Measurements from ENCODE around the gene UPF1.
"Not testable (repeated sequence)": the region's sequence is repeated elsewhere in the genome, so short reads cannot be mapped to it uniquely, and the experiment has no call there.

The UPF1 gene

GRCh38 chr19:18809149-18809868, 22.4 kb upstream of the UPF1 start:
- TF ChIP-seq ZNF274 (IDR thresholded peaks at IDR 0.05; ENCODE audit: low read depth, low read length), result no peak

GRCh38 chr19:18811638-18812037, 20.1 kb upstream of the UPF1 start:
- H3K4me3 ChIP-seq (ENCODE audit: low read length), result not testable (repeated sequence)

More at GRCh38 chr19:18809149-18809868, 22.4 kb upstream of the UPF1 start:
- no peak overlapping the region for H3K4me3 ChIP-seq (ENCODE audit: low read length)

- TF ChIP-seq ZNF274 (IDR thresholded peaks at IDR 0.05; ENCODE audit: low read depth, low read length), result no peak
Measured at GRCh38 chr19:18814063-18814462, 17.7 kb upstream of the UPF1 start.

GRCh38 chr19:18815673-18816072, 16.1 kb upstream of the UPF1 start:
- no peak for TF ChIP-seq ZNF274 (IDR thresholded peaks at IDR 0.05; ENCODE audit: low read depth, low read length)
- H3K4me3 ChIP-seq (ENCODE audit: low read length), result no peak overlapping the region

More at GRCh38 chr19:18814063-18814462, 17.7 kb upstream of the UPF1 start:
- H3K4me3 ChIP-seq (ENCODE audit: low read length), result no peak overlapping the region

- not testable (repeated sequence) for H3K4me3 ChIP-seq (ENCODE audit: low read length)
Measured at GRCh38 chr19:18816645-18817044, 15.1 kb upstream of the UPF1 start.

GRCh38 chr19:18817574-18817973, 14.2 kb upstream of the UPF1 start:
- H3K4me3 ChIP-seq (ENCODE audit: low read length), result no peak overlapping the region
- no peak for TF ChIP-seq ZNF274 (IDR thresholded peaks at IDR 0.05; ENCODE audit: low read depth, low read length)

- no peak for TF ChIP-seq ZNF274 (IDR thresholded peaks at IDR 0.05; ENCODE audit: low read depth, low read length)
Measured at GRCh38 chr19:18828786-18829185, 3.0 kb upstream of the UPF1 start.

GRCh38 chr19:18830488-18830887, 1.3 kb upstream of the UPF1 start:
- no peak for TF ChIP-seq ZNF274 (IDR thresholded peaks at IDR 0.05; ENCODE audit: low read depth, low read length)

More at GRCh38 chr19:18828786-18829185, 3.0 kb upstream of the UPF1 start:
- H3K4me3 ChIP-seq (ENCODE audit: low read length), result no peak overlapping the region

GRCh38 chr19:18832306-18833140, 764 bp downstream of the UPF1 start:
- peak overlapping the region; percentile 66 for H3K4me3 ChIP-seq (ENCODE audit: low read length)
- no peak for TF ChIP-seq ZNF274 (IDR thresholded peaks at IDR 0.05; ENCODE audit: low read depth, low read length)

More at GRCh38 chr19:18830488-18830887, 1.3 kb upstream of the UPF1 start:
- H3K4me3 ChIP-seq (ENCODE audit: low read length), result no peak overlapping the region

GRCh38 chr19:18833141-18833476, 1.4 kb downstream of the UPF1 start:
- TF ChIP-seq ZNF274 (IDR thresholded peaks at IDR 0.05; ENCODE audit: low read depth, low read length), result no peak

GRCh38 chr19:18833849-18834643, 2.3 kb downstream of the UPF1 start:
- H3K4me3 ChIP-seq (ENCODE audit: low read length), result peak overlapping the region; percentile 66
- no peak for TF ChIP-seq ZNF274 (IDR thresholded peaks at IDR 0.05; ENCODE audit: low read depth, low read length)

More at GRCh38 chr19:18833141-18833476, 1.4 kb downstream of the UPF1 start:
- H3K4me3 ChIP-seq (ENCODE audit: low read length), result peak overlapping the region; percentile 66

GRCh38 chr19:18834644-18834984, 2.9 kb downstream of the UPF1 start:
- peak overlapping the region; percentile 66 for H3K4me3 ChIP-seq (ENCODE audit: low read length)
- no peak for TF ChIP-seq ZNF274 (IDR thresholded peaks at IDR 0.05; ENCODE audit: low read depth, low read length)

- H3K4me3 ChIP-seq (ENCODE audit: low read length), result no peak overlapping the region
- no peak for TF ChIP-seq ZNF274 (IDR thresholded peaks at IDR 0.05; ENCODE audit: low read depth, low read length)
Measured at GRCh38 chr19:18839465-18840287, 7.9 kb downstream of the UPF1 start.
